ENCODE results near the gene CDK17. TPM values are rescaled to one million over a fixed set of nuclear protein-coding genes. Genes with fewer than 3 reads are reported as not detected.

Gene CDK17
- total and polyA plus RNA-seq, 2 donors from 2014 or later = 6.6 to 35.7 TPM

- no peaks in the 10 kb centered on the region for H3K9me3 ChIP-seq (ENCODE audit: control insufficient read depth in 2 of 3, insufficient read depth in 1 of 3, low read length in 3 of 3)
- no peak overlapping the region for H3K4me3 ChIP-seq (ENCODE audit: low read length in 3 of 3)
- H3K9ac ChIP-seq (ENCODE audit: low read length in 3 of 3) = no peak overlapping the region
- no peaks in the 10 kb centered on the region for H3K36me3 ChIP-seq (ENCODE audit: control insufficient read depth in 2 of 3, insufficient read depth in 3 of 3, low read length in 3 of 3)
- H3K27me3 ChIP-seq (ENCODE audit: control insufficient read depth, insufficient read depth, low read length) = no peaks in the 10 kb centered on the region
- FAIRE-seq = no peak
- intact Hi-C loops (cut with DNase I) = no loop called here
- H3K4me1 ChIP-seq (ENCODE audit: control insufficient read depth in 2 of 3, insufficient read depth in 2 of 3, low read depth in 1 of 3, low read length in 3 of 3) = no peaks in the 10 kb centered on the region
- no peak for DNase-seq
- no peak for TF ChIP-seq CTCF (IDR thresholded peaks at IDR 0.05; ENCODE audit: borderline replicate concordance, extremely low read depth, insufficient read depth)
- H3K27ac ChIP-seq (ENCODE audit: low read depth in 2 of 2, low read length in 2 of 2) = no peak overlapping the region
These were observed 91.4 kb downstream of the CDK17 start for GRCh38 chr12:96308881-96309280.

DNA sequence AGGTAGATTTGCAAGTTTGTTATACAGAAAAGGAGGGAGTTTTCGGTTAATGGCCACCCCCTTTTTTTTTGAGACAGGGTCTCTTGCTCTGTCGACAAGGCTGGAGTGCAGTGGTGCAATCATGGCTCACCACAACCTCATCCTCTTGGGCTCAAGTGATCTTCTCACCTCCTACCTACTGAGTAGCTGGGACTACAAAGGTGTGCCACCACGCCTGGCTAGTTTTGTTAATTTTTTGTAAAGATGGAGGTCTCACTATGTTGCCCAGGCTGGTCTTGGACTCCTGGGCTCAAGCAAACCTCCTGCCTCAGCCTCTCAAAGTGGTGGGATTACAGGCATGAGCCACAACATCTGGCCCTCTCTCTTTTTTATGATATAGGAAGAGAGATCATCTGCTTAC is 94.6 kb downstream of the CDK17 start:
- Histone ChIP-seq H3K9ac (ENCODE audit: low read length in 3 of 3) (no peak overlapping the region), H3K4me1 (ENCODE audit: control insufficient read depth in 2 of 3, insufficient read depth in 2 of 3, low read depth in 1 of 3, low read length in 3 of 3) (no peaks in the 10 kb centered on the region), H3K27me3 (ENCODE audit: control insufficient read depth, insufficient read depth, low read length) (no peaks in the 10 kb centered on the region), H3K9me3 (ENCODE audit: control insufficient read depth in 2 of 3, insufficient read depth in 1 of 3, low read length in 3 of 3) (no peaks in the 10 kb centered on the region), H3K27ac (ENCODE audit: low read depth in 2 of 2, low read length in 2 of 2) (no peak overlapping the region), H3K4me3 (ENCODE audit: low read length in 3 of 3) (no peak overlapping the region), H3K36me3 (ENCODE audit: control insufficient read depth in 2 of 3, insufficient read depth in 3 of 3, low read length in 3 of 3) (no peaks in the 10 kb centered on the region)
- TF ChIP-seq CTCF (IDR thresholded peaks at IDR 0.05; ENCODE audit: borderline replicate concordance, extremely low read depth, insufficient read depth) = no peak
- intact Hi-C loops (cut with DNase I) = no loop called here
- no peak for DNase-seq
- FAIRE-seq = no peak

GRCh38 chr12:96303653-96304052 is 96.6 kb downstream of the CDK17 start:
- H3K4me3 ChIP-seq (ENCODE audit: low read length in 3 of 3) = no peak overlapping the region
- no peak for TF ChIP-seq CTCF (IDR thresholded peaks at IDR 0.05; ENCODE audit: borderline replicate concordance, extremely low read depth, insufficient read depth)
- no peak overlapping the region for H3K27ac ChIP-seq (ENCODE audit: low read depth in 2 of 2, low read length in 2 of 2)
- DNase-seq (peak in 2 of 5 donors; percentile 8 to 39), FAIRE-seq (no peak)
- intact Hi-C loops (cut with DNase I) = no loop called here
- H3K36me3 ChIP-seq (ENCODE audit: control insufficient read depth in 2 of 3, insufficient read depth in 3 of 3, low read length in 3 of 3) = no peaks in the 10 kb centered on the region
- H3K27me3 ChIP-seq (ENCODE audit: control insufficient read depth, insufficient read depth, low read length) = no peaks in the 10 kb centered on the region
- no peaks in the 10 kb centered on the region for H3K9me3 ChIP-seq (ENCODE audit: control insufficient read depth in 2 of 3, insufficient read depth in 1 of 3, low read length in 3 of 3)
- H3K4me1 ChIP-seq (ENCODE audit: control insufficient read depth in 2 of 3, insufficient read depth in 2 of 3, low read depth in 1 of 3, low read length in 3 of 3) = no peaks in the 10 kb centered on the region
- no peak overlapping the region for H3K9ac ChIP-seq (ENCODE audit: low read length in 3 of 3)

DNA sequence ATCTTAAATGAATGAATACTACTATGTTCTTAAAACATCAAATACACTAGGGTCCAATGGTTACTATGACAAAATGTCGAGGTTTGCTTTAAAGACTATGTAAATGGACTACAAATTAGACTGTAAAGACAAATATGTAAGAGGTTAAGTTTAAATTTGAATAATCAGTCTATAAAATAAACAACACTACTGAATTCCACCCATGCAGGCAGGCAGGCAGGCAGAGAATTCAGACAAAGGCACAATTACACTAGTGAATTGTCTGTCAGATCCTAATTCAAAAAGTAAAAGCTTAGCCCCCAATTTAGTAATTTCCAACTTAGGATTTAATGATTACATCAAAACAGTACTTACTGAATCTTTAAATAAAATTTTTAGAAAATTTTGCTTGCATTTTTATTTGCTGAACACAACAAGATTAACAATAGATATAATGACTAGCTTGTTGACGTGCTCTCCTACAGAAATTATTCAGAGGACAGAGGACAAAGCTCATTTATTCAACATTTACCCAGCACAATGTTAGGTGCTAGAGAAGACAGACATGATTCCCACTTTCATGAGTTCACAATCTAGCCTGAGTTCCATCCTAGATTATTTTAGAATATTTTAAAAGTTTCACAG is 97.4 kb downstream of the CDK17 start:
- Histone ChIP-seq H3K9ac (ENCODE audit: low read length in 3 of 3) (no peak overlapping the region), H3K36me3 (ENCODE audit: control insufficient read depth in 2 of 3, insufficient read depth in 3 of 3, low read length in 3 of 3) (no peaks in the 10 kb centered on the region), H3K9me3 (ENCODE audit: control insufficient read depth in 2 of 3, insufficient read depth in 1 of 3, low read length in 3 of 3) (no peaks in the 10 kb centered on the region), H3K27ac (ENCODE audit: low read depth in 2 of 2, low read length in 2 of 2) (no peak overlapping the region), H3K4me1 (ENCODE audit: control insufficient read depth in 2 of 3, insufficient read depth in 2 of 3, low read depth in 1 of 3, low read length in 3 of 3) (no peaks in the 10 kb centered on the region), H3K4me3 (ENCODE audit: low read length in 3 of 3) (no peak overlapping the region), H3K27me3 (ENCODE audit: control insufficient read depth, insufficient read depth, low read length) (no peaks in the 10 kb centered on the region)
- no peak for FAIRE-seq
- no peak for TF ChIP-seq CTCF (IDR thresholded peaks at IDR 0.05; ENCODE audit: borderline replicate concordance, extremely low read depth, insufficient read depth)
- no peak for DNase-seq
- intact Hi-C loops (cut with DNase I) = no loop called here
